Liver (tissue), 3 donors: ENCODE results near the gene CCBE1.

ENCODE experiments used
- NR2F2 ChIP-seq: IDR thresholded peaks from 2 replicates; pipeline ENCODE4 v1.6.1; 2016; ENCODE audit warnings: antibody characterized with exemption
- RAD21 ChIP-seq, 2 donors: IDR thresholded peaks; 2 replicates each; pipeline ENCODE4 v1.6.1; 2016; ENCODE audit warnings: antibody characterized with exemption in 2 of 2, mild to moderate bottlenecking in 2 of 2
- SP1 ChIP-seq: IDR thresholded peaks from 2 replicates; pipeline ENCODE4 v1.6.1; 2018; ENCODE audit warnings: antibody characterized with exemption, mild to moderate bottlenecking
- TAF1 ChIP-seq: conservative IDR thresholded peaks from 2 replicates; pipeline ENCODE4 v1.6.1; 2016; ENCODE audit warnings: antibody characterized with exemption, mild to moderate bottlenecking
- TF ChIP-seq, protein P1 (sequence below): fragments of 150-350 bp; IDR thresholded peaks from 2 replicates; pipeline ENCODE4 v1.5.1; 2017; ENCODE audit warnings: improper control_type of control experiment, low read depth, low read length; ENCODE audit not compliant: missing input control
- TF ChIP-seq, protein P2 (sequence below): IDR thresholded peaks from 2 replicates; pipeline ENCODE4 v1.6.1; 2016; ENCODE audit warnings: antibody characterized with exemption
- donor health status: healthy.
- donor health status: healthy.

DNA sequence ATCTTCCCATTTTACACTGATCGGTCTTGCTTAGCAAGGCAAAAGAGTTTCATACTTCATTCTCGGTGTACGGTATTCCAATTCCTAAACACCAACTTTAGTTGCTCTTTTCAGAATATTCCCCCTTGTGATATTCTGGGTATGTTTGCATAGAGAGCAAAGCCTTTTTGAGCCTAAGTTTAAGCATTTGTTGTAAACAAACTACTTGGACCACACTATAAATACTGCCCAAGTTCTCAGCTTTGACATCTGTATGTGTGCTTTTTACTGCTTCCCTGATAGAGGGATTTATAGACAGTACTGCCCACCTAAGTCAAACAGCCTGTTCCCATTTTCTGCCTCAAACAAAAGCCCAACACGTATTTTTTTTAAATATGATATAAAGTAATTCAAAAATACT is 36.9 kb downstream of the CCBE1 start:
- TF ChIP-seq SP1 (no peak), NR2F2 (no peak), TAF1 (no peak), RAD21 (IDR thresholded peaks at IDR 0.05) (no peak)
- TF ChIP-seq, protein P1, sequence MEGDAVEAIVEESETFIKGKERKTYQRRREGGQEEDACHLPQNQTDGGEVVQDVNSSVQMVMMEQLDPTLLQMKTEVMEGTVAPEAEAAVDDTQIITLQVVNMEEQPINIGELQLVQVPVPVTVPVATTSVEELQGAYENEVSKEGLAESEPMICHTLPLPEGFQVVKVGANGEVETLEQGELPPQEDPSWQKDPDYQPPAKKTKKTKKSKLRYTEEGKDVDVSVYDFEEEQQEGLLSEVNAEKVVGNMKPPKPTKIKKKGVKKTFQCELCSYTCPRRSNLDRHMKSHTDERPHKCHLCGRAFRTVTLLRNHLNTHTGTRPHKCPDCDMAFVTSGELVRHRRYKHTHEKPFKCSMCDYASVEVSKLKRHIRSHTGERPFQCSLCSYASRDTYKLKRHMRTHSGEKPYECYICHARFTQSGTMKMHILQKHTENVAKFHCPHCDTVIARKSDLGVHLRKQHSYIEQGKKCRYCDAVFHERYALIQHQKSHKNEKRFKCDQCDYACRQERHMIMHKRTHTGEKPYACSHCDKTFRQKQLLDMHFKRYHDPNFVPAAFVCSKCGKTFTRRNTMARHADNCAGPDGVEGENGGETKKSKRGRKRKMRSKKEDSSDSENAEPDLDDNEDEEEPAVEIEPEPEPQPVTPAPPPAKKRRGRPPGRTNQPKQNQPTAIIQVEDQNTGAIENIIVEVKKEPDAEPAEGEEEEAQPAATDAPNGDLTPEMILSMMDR = no peak
- TF ChIP-seq, protein P2, sequence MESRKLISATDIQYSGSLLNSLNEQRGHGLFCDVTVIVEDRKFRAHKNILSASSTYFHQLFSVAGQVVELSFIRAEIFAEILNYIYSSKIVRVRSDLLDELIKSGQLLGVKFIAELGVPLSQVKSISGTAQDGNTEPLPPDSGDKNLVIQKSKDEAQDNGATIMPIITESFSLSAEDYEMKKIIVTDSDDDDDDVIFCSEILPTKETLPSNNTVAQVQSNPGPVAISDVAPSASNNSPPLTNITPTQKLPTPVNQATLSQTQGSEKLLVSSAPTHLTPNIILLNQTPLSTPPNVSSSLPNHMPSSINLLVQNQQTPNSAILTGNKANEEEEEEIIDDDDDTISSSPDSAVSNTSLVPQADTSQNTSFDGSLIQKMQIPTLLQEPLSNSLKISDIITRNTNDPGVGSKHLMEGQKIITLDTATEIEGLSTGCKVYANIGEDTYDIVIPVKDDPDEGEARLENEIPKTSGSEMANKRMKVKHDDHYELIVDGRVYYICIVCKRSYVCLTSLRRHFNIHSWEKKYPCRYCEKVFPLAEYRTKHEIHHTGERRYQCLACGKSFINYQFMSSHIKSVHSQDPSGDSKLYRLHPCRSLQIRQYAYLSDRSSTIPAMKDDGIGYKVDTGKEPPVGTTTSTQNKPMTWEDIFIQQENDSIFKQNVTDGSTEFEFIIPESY = no peak
